DMS 273 treated with DMSO at 0.1 percent for 48 hours (cell line): Measurements from ENCODE around the gene MUSK.
"Not testable (repeated sequence)": the region's sequence is repeated elsewhere in the genome, so short reads cannot be mapped to it uniquely, and the experiment has no call there.

ENCODE experiments used
- DNase-seq: peaks from one replicate; lab custom pipeline; 2025; lab: John Stamatoyannopoulos, UW

The MUSK gene

GRCh38 chr9:110810262-110810976 lies 141.8 kb downstream of the MUSK start:
- no peak for DNase-seq

GRCh38 chr9:110812886-110813285 lies 144.3 kb downstream of the MUSK start:
- DNase-seq, result no peak

- no peak for DNase-seq
Observed at GRCh38 chr9:110814159-110814558, 145.6 kb downstream of the MUSK start.

GRCh38 chr9:110815361-110815760 lies 146.8 kb downstream of the MUSK start:
- DNase-seq, result no peak

- DNase-seq, result no peak
Observed at GRCh38 chr9:110820381-110820780, 151.8 kb downstream of the MUSK start.

- no peak for DNase-seq
Observed at GRCh38 chr9:110821064-110821463, 152.5 kb downstream of the MUSK start.

- not testable (repeated sequence) for DNase-seq
Observed at GRCh38 chr9:110825129-110825528, 156.5 kb downstream of the MUSK start.

GRCh38 chr9:110825950-110826349 lies 157.4 kb downstream of the MUSK start:
- no peak for DNase-seq

- DNase-seq, result not testable (repeated sequence)
Observed at GRCh38 chr9:110826400-110826799, 157.8 kb downstream of the MUSK start.

GRCh38 chr9:110828264-110828663 lies 159.7 kb downstream of the MUSK start:
- DNase-seq, result no peak

- DNase-seq, result no peak
Observed at GRCh38 chr9:110830495-110830894, 161.9 kb downstream of the MUSK start.

GRCh38 chr9:110832926-110833325 lies 164.3 kb downstream of the MUSK start:
- DNase-seq, result no peak

GRCh38 chr9:110835404-110835803 lies 166.8 kb downstream of the MUSK start:
- no peak for DNase-seq

GRCh38 chr9:110835859-110836271 lies 167.3 kb downstream of the MUSK start:
- DNase-seq, result no peak

- no peak for DNase-seq
Observed at GRCh38 chr9:110837401-110838005, 168.9 kb downstream of the MUSK start.

- no peak for DNase-seq
Observed at GRCh38 chr9:110842169-110842568, 173.6 kb downstream of the MUSK start.

GRCh38 chr9:110842986-110843385 lies 174.4 kb downstream of the MUSK start:
- no peak for DNase-seq

GRCh38 chr9:110844121-110844520 lies 175.5 kb downstream of the MUSK start:
- DNase-seq, result no peak

GRCh38 chr9:110846215-110846614 lies 177.6 kb downstream of the MUSK start:
- DNase-seq, result no peak

- no peak for DNase-seq
Observed at GRCh38 chr9:110847671-110848070, 179.1 kb downstream of the MUSK start.

GRCh38 chr9:110850401-110851135 lies 182.0 kb downstream of the MUSK start:
- no peak for DNase-seq
